Middle frontal gyrus (tissue), 1 donor: Measurements from ENCODE around the gene CHIC2.
A peak's percentile ranks its signal among the peaks of the same experiment; 100 is the strongest.

Experiments used
- DNase-seq: peaks from one replicate; pipeline ENCODE4 v3.0.0-alpha.2; 2015; ENCODE audit warnings: low spot score; ENCODE audit errors: extremely low spot score

CHIC2 gene

GRCh38 chr4:54093324-54094240 lies 29.2 kb upstream of the CHIC2 start:
- DNase-seq: no peak

GRCh38 chr4:54092405-54093323 lies 28.3 kb upstream of the CHIC2 start:
- DNase-seq: no peak

GRCh38 chr4:54091637-54092404 lies 27.4 kb upstream of the CHIC2 start:
- peak; percentile 66 for DNase-seq

DNA sequence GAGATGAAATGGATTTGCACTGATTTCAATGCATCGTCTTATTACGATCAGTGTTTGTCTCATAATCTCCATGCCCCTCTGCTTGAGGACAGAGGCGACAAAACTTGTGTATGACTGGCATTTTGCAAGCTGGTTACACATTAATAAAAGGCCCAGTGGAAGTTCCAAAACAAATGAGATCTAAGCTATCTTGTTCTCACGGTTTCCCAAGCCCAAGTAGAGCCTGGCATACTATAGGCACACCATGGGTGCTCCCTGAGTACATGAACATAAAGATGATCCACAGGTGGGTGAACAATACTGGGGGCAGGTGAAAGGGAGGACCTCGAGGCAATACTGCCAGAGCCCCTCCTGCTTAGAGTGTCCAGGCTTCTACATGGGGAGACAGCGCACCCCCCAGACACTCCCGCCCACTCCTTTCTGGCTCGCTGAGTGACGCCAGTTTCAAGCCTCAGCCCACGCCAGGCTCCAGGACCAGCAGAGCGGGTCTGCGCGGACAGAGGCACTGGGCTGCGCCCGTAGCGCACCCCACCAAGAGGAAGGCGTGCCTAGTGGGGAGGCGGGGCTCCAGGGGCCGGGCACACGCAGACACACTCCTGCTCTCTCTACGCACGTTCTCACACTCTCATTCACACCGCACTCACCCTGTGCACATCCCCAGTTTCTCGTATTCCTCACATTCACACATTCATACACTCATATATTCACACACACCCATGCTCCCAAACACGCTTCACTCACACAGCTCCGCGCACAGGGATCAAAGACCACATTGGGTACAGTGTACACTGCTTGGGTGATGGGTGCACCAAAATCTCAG lies 26.6 kb upstream of the CHIC2 start:
- DNase-seq: no peak

- DNase-seq: no peak
Measured at GRCh38 chr4:54090404-54090803, 26.0 kb upstream of the CHIC2 start.

DNA sequence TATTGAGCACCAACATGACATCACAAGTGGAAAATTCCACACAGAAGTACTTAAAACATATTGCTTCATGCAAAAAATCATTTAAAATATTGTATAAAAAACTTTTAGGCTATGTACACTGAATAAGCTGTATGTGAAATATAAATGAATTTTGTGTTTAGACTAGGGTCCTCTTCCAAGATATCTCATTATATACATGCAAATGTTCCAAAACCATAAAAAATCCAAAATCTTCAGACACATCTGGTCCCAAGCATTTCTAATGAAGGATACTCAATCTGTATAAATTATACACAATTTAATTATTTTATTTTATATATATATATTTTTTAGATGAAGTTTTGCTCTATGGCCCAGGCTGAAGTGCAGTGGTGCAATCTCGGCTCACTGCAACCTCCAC lies 25.5 kb upstream of the CHIC2 start:
- no peak for DNase-seq

DNA sequence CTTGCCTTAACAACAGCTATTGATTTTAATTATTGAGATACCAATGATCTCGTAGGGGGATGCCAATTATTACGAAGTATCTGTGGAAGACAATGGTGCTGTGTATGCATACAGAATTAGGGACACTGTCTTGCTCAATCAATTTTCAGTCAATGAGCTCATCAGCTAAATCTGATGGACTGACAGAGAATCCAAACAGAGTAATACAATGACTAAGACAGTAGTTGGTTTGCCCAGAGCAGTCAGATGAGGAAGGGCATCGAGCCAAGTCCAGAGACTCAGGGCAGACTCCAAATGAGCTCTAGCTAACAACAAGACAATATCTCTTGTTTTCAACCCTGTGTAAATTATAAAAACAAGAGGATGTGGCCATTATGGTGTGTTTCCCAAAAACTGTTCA lies 20.9 kb upstream of the CHIC2 start:
- DNase-seq: no peak

DNA sequence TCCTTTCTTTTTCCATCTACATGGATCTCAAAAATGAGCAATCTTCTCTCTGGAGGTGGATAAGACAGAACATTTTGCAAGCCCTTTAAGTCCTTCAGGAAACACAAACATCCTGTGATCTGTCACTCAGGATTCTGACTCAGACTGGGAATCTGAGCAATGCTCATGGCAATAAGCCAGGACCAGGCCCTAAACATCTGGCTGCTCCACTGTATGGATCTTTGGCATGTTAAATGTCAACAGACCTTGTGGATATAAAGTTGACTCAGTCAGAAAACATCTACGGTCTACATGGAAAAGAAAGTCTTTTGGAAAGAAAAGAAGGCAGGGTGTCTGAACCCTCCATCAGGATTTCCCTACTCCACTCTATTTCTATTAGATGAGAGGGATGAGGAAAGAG lies 17.8 kb upstream of the CHIC2 start:
- DNase-seq: no peak

GRCh38 chr4:54077812-54078211 lies 13.4 kb upstream of the CHIC2 start:
- DNase-seq: no peak

DNA sequence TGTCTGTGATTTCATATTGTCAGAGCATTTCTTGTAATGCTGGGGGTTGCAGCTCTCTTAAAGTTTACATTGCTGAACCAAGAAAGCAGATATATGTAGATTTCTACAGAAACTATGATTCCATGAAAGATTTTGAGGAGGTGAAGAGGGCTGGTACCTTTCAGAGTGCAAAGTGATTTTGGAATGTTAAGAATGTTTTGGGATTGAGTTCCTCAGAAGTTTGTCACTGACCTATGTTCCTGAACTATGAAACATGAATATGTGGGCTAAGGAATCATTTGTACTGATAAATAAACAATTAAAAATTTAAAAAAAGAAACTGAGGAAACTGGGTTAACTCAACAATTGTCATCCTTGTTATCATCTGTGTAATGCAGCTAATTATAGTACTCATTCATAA lies 12.3 kb upstream of the CHIC2 start:
- no peak for DNase-seq

- DNase-seq: no peak
Measured at GRCh38 chr4:54074381-54074780, 10.0 kb upstream of the CHIC2 start.

DNA sequence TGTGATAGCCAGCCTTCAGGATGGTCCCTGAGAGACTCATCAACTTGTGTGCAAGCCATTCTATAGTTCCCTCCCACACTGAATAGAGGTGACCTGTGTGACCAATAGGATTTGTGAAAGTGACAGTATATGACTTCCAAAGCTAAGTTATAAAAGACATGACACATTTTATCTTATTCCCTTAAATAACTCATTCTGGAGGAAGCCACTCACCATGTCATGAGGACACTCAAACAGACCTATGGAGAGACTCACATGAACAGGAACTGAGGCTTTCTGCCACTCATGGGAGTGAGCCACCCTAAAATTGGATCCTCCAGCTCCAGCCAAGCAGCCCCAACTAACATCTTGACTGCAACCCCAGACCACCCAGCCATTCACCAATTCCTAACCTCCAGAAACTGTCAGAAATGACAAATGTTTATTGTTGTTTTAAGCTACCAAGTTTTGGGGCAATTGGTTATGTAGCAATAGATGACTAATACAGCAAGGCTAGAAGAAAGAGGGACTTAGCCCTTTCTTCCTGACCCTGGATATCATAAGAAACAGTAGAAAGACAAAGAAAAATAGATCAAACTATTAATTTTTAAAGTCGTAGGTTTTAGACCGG lies 9.0 kb upstream of the CHIC2 start:
- DNase-seq: no peak

GRCh38 chr4:54067166-54067565 lies 2.8 kb upstream of the CHIC2 start:
- DNase-seq: no peak

GRCh38 chr4:54066718-54067129 lies 2.3 kb upstream of the CHIC2 start:
- DNase-seq: no peak

DNA sequence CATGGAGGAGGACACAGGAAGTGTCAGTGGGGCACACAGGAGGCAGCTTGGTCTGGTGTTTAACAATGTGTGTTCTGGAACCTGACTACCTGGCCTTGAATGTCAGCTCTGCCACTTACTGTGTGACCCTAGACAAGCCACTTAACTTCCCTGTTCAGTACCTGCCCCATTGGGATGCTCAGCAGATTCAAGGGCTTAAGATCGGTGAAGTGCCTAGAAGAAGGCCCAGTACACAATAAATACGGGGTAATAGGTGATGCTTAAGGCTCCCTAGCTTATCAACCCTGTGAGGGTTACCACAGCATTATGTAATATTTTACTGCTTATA lies 1.6 kb upstream of the CHIC2 start:
- DNase-seq: no peak

GRCh38 chr4:54065282-54066087 lies 1.1 kb upstream of the CHIC2 start:
- DNase-seq: no peak

GRCh38 chr4:54063737-54064316 lies 578 bp downstream of the CHIC2 start:
- DNase-seq: no peak

DNA sequence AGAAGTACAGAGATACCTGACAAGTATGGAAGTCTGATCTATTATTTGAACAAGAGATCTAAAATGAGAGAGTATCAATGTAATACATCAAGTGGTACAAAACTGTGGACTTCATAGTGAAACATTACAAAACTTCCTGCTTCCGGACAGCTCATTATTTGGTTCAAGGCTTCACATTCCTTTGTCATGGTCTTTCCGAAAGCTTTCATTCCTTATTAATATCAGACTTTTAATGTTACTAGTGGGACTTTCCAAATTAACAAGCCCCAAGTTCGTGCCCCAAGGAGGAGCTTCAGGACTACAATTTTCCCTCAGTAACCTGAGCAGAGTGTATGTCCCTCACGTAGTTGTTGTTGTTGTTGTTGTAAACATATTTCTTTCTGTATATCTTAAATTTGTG lies 1.2 kb downstream of the CHIC2 start:
- DNase-seq: no peak

DNA sequence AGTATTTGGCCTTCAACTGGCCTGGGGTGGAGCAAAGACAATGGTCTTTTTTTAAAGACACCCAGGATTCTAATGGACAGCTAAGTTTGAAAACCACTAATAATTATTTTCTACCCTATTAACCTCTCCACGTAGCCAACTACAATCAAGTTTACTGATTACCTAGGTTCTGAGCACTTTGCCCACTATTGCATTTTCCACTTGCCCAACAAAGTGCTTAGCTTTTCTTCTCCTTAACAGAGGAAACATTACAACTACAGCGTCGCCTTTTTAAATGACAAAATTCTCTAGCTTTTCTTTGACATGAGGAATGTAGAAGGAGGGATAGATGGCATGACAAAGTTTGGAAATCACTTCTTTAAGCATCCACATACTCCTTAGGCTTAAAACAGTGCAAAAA lies 2.0 kb downstream of the CHIC2 start:
- DNase-seq: no peak
